Measurements from ENCODE around the gene HOOK1. TPM values are rescaled to one million over a fixed set of nuclear protein-coding genes. Genes with fewer than 3 reads are reported as not detected.

The HOOK1 gene
- total and polyA plus RNA-seq, 2 of the 13 experiments (the other 11 are each of a cell fraction or from before 2014, with no cell fraction given) = 11.3 to 24.2 TPM

- TF ChIP-seq CBX2 (IDR thresholded peaks at IDR 0.05; ENCODE audit: low read depth, low read length) (no peak), CBX2 (CRISPR knock-in tag; IDR thresholded peaks at IDR 0.05; ENCODE audit: low read depth) (no peak), KIAA2018 (CRISPR knock-in tag; IDR thresholded peaks at IDR 0.05; ENCODE audit: borderline replicate concordance) (no peak), HNRNPK (IDR thresholded peaks at IDR 0.05; ENCODE audit: low read depth, low read length, poor library complexity, severe bottlenecking) (peak; percentile 53), ZNF124 (CRISPR knock-in tag; IDR thresholded peaks at IDR 0.05) (no peak), NFE2L1 (CRISPR knock-in tag; IDR thresholded peaks at IDR 0.05; ENCODE audit: borderline replicate concordance) (no peak), ZNF878 (CRISPR knock-in tag; IDR thresholded peaks at IDR 0.05) (no peak), ZBTB21 (CRISPR knock-in tag; IDR thresholded peaks at IDR 0.05) (0 out of 2 replicates have a peak, but pooled peaks have one; percentile 33), ATF1 (CRISPR knock-in tag; IDR thresholded peaks at IDR 0.05) (no peak), MZF1 (CRISPR knock-in tag; IDR thresholded peaks at IDR 0.05; ENCODE audit: borderline replicate concordance) (no peak), HNRNPL (IDR thresholded peaks at IDR 0.05; ENCODE audit: low read depth, low read length) (peak; percentile 85)
- TF ChIP-seq, protein P1, sequence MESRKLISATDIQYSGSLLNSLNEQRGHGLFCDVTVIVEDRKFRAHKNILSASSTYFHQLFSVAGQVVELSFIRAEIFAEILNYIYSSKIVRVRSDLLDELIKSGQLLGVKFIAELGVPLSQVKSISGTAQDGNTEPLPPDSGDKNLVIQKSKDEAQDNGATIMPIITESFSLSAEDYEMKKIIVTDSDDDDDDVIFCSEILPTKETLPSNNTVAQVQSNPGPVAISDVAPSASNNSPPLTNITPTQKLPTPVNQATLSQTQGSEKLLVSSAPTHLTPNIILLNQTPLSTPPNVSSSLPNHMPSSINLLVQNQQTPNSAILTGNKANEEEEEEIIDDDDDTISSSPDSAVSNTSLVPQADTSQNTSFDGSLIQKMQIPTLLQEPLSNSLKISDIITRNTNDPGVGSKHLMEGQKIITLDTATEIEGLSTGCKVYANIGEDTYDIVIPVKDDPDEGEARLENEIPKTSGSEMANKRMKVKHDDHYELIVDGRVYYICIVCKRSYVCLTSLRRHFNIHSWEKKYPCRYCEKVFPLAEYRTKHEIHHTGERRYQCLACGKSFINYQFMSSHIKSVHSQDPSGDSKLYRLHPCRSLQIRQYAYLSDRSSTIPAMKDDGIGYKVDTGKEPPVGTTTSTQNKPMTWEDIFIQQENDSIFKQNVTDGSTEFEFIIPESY (CRISPR knock-in tag; IDR thresholded peaks at IDR 0.05) = no peak
- TF ChIP-seq, protein P2, sequence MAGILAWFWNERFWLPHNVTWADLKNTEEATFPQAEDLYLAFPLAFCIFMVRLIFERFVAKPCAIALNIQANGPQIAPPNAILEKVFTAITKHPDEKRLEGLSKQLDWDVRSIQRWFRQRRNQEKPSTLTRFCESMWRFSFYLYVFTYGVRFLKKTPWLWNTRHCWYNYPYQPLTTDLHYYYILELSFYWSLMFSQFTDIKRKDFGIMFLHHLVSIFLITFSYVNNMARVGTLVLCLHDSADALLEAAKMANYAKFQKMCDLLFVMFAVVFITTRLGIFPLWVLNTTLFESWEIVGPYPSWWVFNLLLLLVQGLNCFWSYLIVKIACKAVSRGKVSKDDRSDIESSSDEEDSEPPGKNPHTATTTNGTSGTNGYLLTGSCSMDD (CRISPR knock-in tag; IDR thresholded peaks at IDR 0.05) = no peak
- TF ChIP-seq, protein P3, sequence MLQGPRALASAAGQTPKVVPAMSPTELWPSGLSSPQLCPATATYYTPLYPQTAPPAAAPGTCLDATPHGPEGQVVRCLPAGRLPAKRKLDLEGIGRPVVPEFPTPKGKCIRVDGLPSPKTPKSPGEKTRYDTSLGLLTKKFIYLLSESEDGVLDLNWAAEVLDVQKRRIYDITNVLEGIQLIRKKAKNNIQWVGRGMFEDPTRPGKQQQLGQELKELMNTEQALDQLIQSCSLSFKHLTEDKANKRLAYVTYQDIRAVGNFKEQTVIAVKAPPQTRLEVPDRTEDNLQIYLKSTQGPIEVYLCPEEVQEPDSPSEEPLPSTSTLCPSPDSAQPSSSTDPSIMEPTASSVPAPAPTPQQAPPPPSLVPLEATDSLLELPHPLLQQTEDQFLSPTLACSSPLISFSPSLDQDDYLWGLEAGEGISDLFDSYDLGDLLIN (CRISPR knock-in tag; IDR thresholded peaks at IDR 0.05; ENCODE audit: borderline replicate concordance) = no peak; the same call in 1 of the 2 replicates
These were observed at the start of gene HOOK1 (continued) for GRCh38 chr1:59814901-59815825.

All from HepG2 (cell line).